Gastroesophageal sphincter (tissue), 4 donors: ENCODE measurements around the gene ETV2. TPM values are rescaled to one million over a fixed set of nuclear protein-coding genes. Genes with fewer than 3 reads are reported as not detected.
"Not testable (repeated sequence)": the region's sequence is repeated elsewhere in the genome, so short reads cannot be mapped to it uniquely, and the experiment has no call there.

ENCODE experiments used
- ATAC-seq: fragments of 150-250 bp; one replicate; pipeline ENCODE4 v1.9.1; 2016; ENCODE audit warnings: mild to moderate bottlenecking, moderate library complexity
- H3K27ac ChIP-seq, 4 donors: fragments of 200-600 bp; sonication (generic) in 3 of 4; 1 replicate in 3 of 4; 2 replicates in 1 of 4; pipeline ENCODE4 v1.5.1; 2016 to 2019
- H3K27me3 ChIP-seq: fragments of 200-600 bp; sonication (generic); one replicate; pipeline ENCODE4 v1.5.1; 2019
- H3K36me3 ChIP-seq, 2 donors: fragments of 200-600 bp; sonication (generic); one replicate each; pipeline ENCODE4 v1.5.1; 2019; ENCODE audit warnings: control low read depth in 1 of 2
- H3K4me1 ChIP-seq, 3 donors: fragments of 200-600 bp; sonication (generic); 1 replicate in 2 of 3; 2 replicates in 1 of 3; pipeline ENCODE4 v1.5.1; 2016 to 2019; ENCODE audit warnings: control low read depth in 2 of 3
- H3K4me3 ChIP-seq, 2 donors: fragments of 200-600 bp; sonication (generic); one replicate each; pipeline ENCODE4 v1.5.1; 2019; ENCODE audit warnings: mild to moderate bottlenecking in 1 of 2, moderate library complexity in 1 of 2
- H3K9me3 ChIP-seq, 3 donors: fragments of 200-600 bp; sonication (generic); one replicate each; pipeline ENCODE4 v1.5.1; 2017 to 2019; ENCODE audit warnings: control low read depth in 2 of 3
- EP300 ChIP-seq: sonication (generic); formaldehyde crosslinking; IDR thresholded peaks from one replicate; pipeline ENCODE4 v1.6.1; 2017; ENCODE audit warnings: antibody characterized with exemption, mild to moderate bottlenecking
- POLR2A ChIP-seq, 2 donors: fragments of 450-650 bp; IDR thresholded peaks; one replicate each; pipeline ENCODE4 v1.6.1; 2017; ENCODE audit warnings: antibody characterized with exemption in 2 of 2, mild to moderate bottlenecking in 2 of 2, moderate library complexity in 1 of 2
- POLR2AphosphoS5 ChIP-seq: sonication (generic); formaldehyde crosslinking; IDR thresholded peaks from one replicate; pipeline ENCODE4 v1.6.1; 2017; ENCODE audit warnings: antibody characterized with exemption
- WGBS, 2 donors: methylation state at CpG; one replicate each; pipeline ENCODE4 v1.1.5; 2018; ENCODE audit warnings: low coverage in 1 of 2; 5-methylcytosine and 5-hydroxymethylcytosine counted together
- total RNA-seq, 4 donors: library from RNA; depleted of rRNA; stranded (reverse); fragments of >200 nt; gene quantifications; one replicate each; pipeline ENCODE4 v1.1.0, GENCODE V29; 2016
- TF ChIP-seq, protein P1 (sequence below), 4 experiments: fragments of 200-600 bp in 2 of 4; fragments of 450-650 bp in 2 of 4; sonication (generic) in 1 of 4; IDR thresholded peaks; one replicate each; pipeline ENCODE4 v1.5.1; 2017 to 2019; ENCODE audit warnings: antibody characterized with exemption in 4 of 4, mild to moderate bottlenecking in 2 of 4, moderate library complexity in 2 of 4

The ETV2 gene
- total RNA-seq, 4 donors from 2014 or later: not detected

GRCh38 chr19:35601971-35602370 lies 39.6 kb upstream of the ETV2 start:
- Histone ChIP-seq H3K4me1 (no peaks in the 10 kb centered on the region), H3K27me3 (peaks cover 14% of the 10 kb centered on the region), H3K9me3 (peaks cover 0 to under 1% (median 0%) of the 10 kb centered on the region in 3 donors), H3K36me3 (no peaks in the 10 kb centered on the region), H3K4me3 (no peak overlapping the region), H3K27ac (no peak overlapping the region)
- TF ChIP-seq, protein P1, sequence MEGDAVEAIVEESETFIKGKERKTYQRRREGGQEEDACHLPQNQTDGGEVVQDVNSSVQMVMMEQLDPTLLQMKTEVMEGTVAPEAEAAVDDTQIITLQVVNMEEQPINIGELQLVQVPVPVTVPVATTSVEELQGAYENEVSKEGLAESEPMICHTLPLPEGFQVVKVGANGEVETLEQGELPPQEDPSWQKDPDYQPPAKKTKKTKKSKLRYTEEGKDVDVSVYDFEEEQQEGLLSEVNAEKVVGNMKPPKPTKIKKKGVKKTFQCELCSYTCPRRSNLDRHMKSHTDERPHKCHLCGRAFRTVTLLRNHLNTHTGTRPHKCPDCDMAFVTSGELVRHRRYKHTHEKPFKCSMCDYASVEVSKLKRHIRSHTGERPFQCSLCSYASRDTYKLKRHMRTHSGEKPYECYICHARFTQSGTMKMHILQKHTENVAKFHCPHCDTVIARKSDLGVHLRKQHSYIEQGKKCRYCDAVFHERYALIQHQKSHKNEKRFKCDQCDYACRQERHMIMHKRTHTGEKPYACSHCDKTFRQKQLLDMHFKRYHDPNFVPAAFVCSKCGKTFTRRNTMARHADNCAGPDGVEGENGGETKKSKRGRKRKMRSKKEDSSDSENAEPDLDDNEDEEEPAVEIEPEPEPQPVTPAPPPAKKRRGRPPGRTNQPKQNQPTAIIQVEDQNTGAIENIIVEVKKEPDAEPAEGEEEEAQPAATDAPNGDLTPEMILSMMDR (IDR thresholded peaks at IDR 0.05): no peak
- TF ChIP-seq POLR2A (IDR thresholded peaks at IDR 0.05) (no peak), POLR2AphosphoS5 (no peak), EP300 (no peak)
- no CpG with 5 or more reads among the region's 3 CpGs for WGBS, 2 donors
- ATAC-seq: no peak

DNA sequence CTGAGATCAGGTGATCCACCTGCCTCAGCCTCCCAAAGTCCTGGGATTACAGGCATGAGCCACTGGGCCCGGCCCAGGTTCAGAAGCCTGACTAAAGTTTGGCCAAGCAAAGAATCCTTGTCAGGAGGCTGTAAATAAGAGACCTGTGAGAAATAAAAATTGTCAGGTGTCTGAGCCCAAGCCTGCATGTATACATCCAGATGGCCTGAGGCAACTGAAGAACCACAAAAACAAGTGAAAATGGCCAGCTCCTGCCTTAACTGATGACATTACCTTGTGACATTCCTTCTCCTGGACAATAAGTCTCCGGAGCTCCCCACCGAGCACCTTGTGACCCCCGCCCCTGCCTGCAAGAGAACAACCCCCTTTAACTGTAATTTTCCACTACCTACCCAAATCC lies 37.1 kb upstream of the ETV2 start:
- not testable (repeated sequence) for H3K36me3 ChIP-seq, H3K4me3 ChIP-seq, H3K27ac ChIP-seq, H3K4me1 ChIP-seq, ATAC-seq
- Histone ChIP-seq H3K9me3 (peaks cover 0 to 13% (median 0%) of the 10 kb centered on the region in 3 donors), H3K27me3 (peaks cover 14% of the 10 kb centered on the region)
- 38 to 63% methylated on average over 1 to 3 of the region's 4 CpGs for WGBS, 2 donors

DNA sequence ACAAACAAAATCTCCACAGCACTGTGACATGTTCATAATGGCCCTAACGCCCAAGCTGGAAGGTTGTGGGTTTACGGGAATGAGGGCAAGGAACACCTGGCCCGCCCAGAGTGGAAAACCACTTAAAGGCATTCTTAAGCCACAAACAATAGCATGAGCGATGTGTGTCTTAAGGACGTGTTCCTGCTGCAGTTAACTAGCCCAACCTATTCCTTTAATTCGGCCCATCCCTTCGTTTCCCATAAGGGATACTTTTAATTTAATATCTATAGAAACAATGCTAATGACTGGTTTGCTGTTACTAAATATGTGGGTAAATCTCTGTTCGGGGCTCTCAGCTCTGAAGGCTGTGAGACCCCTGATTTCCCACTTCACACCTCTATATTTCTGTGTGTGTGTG lies 34.4 kb upstream of the ETV2 start:
- not testable (repeated sequence) for H3K27ac ChIP-seq, H3K36me3 ChIP-seq, H3K27me3 ChIP-seq, H3K4me1 ChIP-seq, H3K4me3 ChIP-seq, ATAC-seq
- peaks cover 0 to 13% (median 0%) of the 10 kb centered on the region in 3 donors for H3K9me3 ChIP-seq
- 79 to 88% methylated on average over 4 to 8 of the region's 8 CpGs for WGBS, 2 donors

GRCh38 chr19:35607661-35608060 lies 33.9 kb upstream of the ETV2 start:
- H3K36me3 ChIP-seq: no peaks in the 10 kb centered on the region
- H3K27ac ChIP-seq: no peak overlapping the region
- H3K4me3 ChIP-seq: no peak overlapping the region
- ATAC-seq: no peak
- peaks cover 5% of the 10 kb centered on the region for H3K27me3 ChIP-seq
- 73% methylated on average over 2 of the region's 3 CpGs for WGBS, 2 donors
- H3K9me3 ChIP-seq: peaks cover 0 to 13% (median 0%) of the 10 kb centered on the region in 3 donors
- no peak for TF ChIP-seq POLR2A (IDR thresholded peaks at IDR 0.05)
- no peak for TF ChIP-seq EP300
- TF ChIP-seq, protein P1 (IDR thresholded peaks at IDR 0.05): no peak
- no peak for TF ChIP-seq POLR2AphosphoS5
- peaks cover 0 to 8% (median 5%) of the 10 kb centered on the region in 3 donors for H3K4me1 ChIP-seq

DNA sequence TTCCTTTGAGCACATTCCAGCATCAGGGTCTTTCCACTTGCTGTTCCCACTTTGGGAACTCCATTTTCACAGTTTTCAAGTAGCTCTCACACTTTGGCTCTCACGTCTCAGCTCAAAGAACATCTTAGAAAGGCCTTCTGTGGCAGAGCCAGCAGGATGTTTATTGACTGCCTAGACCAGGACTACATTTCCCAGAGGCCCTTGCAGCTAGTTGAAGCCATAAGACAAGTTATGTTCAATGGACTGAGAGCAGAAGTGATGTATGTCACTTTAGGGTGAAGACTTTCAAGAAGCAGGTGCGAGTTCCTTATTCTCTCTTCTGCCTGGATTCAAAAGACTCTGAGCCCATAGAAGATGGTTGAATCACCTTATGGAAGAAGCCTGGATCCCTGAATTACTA lies 33.3 kb upstream of the ETV2 start:
- Histone ChIP-seq H3K27ac (no peak overlapping the region), H3K36me3 (no peaks in the 10 kb centered on the region), H3K4me1 (peaks cover 0 to 14% (median 9%) of the 10 kb centered on the region in 3 donors), H3K9me3 (peaks cover 0 to 13% (median 0%) of the 10 kb centered on the region in 3 donors), H3K27me3 (peaks cover 3% of the 10 kb centered on the region), H3K4me3 (no peak overlapping the region)
- TF ChIP-seq EP300 (no peak), POLR2AphosphoS5 (no peak), POLR2A (IDR thresholded peaks at IDR 0.05) (no peak)
- TF ChIP-seq, protein P1 (IDR thresholded peaks at IDR 0.05): no peak
- ATAC-seq: no peak
- WGBS, 2 donors: 66 to 67% methylated on average over 2 of the region's 2 CpGs

DNA sequence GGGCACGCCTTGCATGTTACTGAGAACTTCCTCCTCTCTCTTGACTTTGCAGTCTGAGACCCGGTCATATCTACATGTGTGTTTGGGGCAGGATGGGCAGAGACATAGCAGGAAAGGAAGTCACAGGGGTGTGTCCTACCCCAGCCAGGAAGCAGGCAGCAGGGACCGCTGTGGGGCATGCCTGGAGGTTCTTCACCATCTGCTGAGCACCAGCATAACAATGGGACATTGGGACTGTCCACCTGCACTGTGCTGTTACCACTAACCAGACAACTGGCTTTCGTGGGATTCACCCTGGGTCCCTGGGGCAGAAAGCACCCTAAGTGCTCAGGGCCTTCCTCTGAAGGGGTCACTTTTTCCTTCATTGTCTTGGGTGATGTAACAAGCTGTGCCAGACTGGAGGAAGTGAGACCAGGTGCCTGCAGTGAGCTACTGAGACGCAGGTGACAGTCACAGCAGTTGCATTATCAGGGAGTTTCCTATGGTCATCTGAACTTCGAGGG lies 31.6 kb upstream of the ETV2 start:
- Histone ChIP-seq H3K27me3 (no peaks in the 10 kb centered on the region), H3K9me3 (peaks cover 0 to 13% (median 0%) of the 10 kb centered on the region in 3 donors), H3K27ac (no peak overlapping the region), H3K4me1 (peaks cover 0 to 18% (median 9%) of the 10 kb centered on the region in 3 donors), H3K36me3 (peaks cover 0 to 6% of the 10 kb centered on the region in 2 donors), H3K4me3 (no peak overlapping the region)
- TF ChIP-seq EP300 (no peak), POLR2A (IDR thresholded peaks at IDR 0.05) (no peak)
- TF ChIP-seq, protein P1 (IDR thresholded peaks at IDR 0.05): no peak
- ATAC-seq: no peak
- 62 to 78% methylated on average over 2 to 5 of the region's 6 CpGs for WGBS, 2 donors
